ENCODE results near the gene SCMH1.

DNA sequence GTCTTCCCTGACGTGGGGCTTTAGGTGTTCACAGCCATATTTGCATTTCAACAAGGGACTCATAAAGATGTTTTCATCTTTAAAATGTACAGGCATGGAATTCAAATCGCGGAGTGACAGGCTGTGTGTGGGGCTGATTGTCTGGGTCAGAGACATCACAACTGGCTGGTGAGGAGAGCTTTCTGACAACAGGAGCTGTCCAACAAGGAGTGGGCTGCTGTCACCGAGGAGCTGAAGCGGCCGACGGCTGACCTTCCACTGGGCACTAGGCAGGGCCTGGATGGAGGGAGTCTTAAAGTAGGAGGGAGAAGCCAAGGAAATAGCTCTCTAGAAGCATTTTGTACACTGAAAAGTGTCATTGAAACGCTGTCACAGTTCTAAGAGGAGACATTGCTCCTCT, 30.5 kb upstream of the SCMH1 start:
- TF ChIP-seq POLR2A (IDR thresholded peaks at IDR 0.05; ENCODE audit: low read length) (no peak), GATA1 (IDR thresholded peaks at IDR 0.05; ENCODE audit: low read depth, low read length) (no peak)
